Stimulated activated CD4-positive, alpha-beta T cell treated with anti-CD3 and anti-CD28 coated beads, Interleukin-2, amount 100 ng/mL, for 4 hours (primary cell): Measurements from ENCODE around the gene ST6GALNAC6.
"Not testable (repeated sequence)": the region's sequence is repeated elsewhere in the genome, so short reads cannot be mapped to it uniquely, and the experiment has no call there.

Experiments
- DNase-seq: peaks from one replicate; pipeline ENCODE4 v3.0.0-alpha.2; 2020; ENCODE audit warnings: low read depth

The ST6GALNAC6 gene

GRCh38 chr9:127854960-127855359, 44.4 kb downstream of the ST6GALNAC6 start:
- no peak for DNase-seq

- no peak for DNase-seq
Measured at GRCh38 chr9:127854184-127854806, 45.1 kb downstream of the ST6GALNAC6 start, which contains the start of gene ENG. Gene ENG (minus strand): TSS chr9:127854658. CDS start chr9:127854355, 303 bp downstream.

- no peak for DNase-seq
Measured at GRCh38 chr9:127853312-127854183, 45.9 kb downstream of the ST6GALNAC6 start.

- no peak for DNase-seq
Measured at GRCh38 chr9:127852829-127853228, 46.6 kb downstream of the ST6GALNAC6 start.

- no peak for DNase-seq
Measured at GRCh38 chr9:127850286-127850830, 49.0 kb downstream of the ST6GALNAC6 start.

GRCh38 chr9:127848756-127849504, 50.5 kb downstream of the ST6GALNAC6 start:
- DNase-seq, result no peak

GRCh38 chr9:127847833-127848755, 51.3 kb downstream of the ST6GALNAC6 start:
- no peak for DNase-seq

- no peak for DNase-seq
Measured at GRCh38 chr9:127847178-127847510, 52.3 kb downstream of the ST6GALNAC6 start.

GRCh38 chr9:127846443-127847177, 52.8 kb downstream of the ST6GALNAC6 start:
- no peak for DNase-seq

GRCh38 chr9:127845619-127846018, 53.8 kb downstream of the ST6GALNAC6 start:
- DNase-seq, result not testable (repeated sequence)

- no peak for DNase-seq
Measured at GRCh38 chr9:127844821-127845359, 54.5 kb downstream of the ST6GALNAC6 start.

- no peak for DNase-seq
Measured at GRCh38 chr9:127841087-127841835, 58.1 kb downstream of the ST6GALNAC6 start.

GRCh38 chr9:127838375-127839078, 60.9 kb downstream of the ST6GALNAC6 start:
- no peak for DNase-seq

GRCh38 chr9:127837346-127837745, 62.1 kb downstream of the ST6GALNAC6 start:
- DNase-seq, result no peak

- DNase-seq, result not testable (repeated sequence)
Measured at GRCh38 chr9:127836561-127836960, 62.8 kb downstream of the ST6GALNAC6 start.

GRCh38 chr9:127835991-127836516, 63.3 kb downstream of the ST6GALNAC6 start:
- no peak for DNase-seq
